ENCODE measurements around the gene RPL37.

- TF ChIP-seq EP300 (IDR thresholded peaks at IDR 0.05; ENCODE audit: borderline replicate concordance) (no peak), FOXM1 (IDR thresholded peaks at IDR 0.05; ENCODE audit: borderline replicate concordance, low read depth) (no peak), TAF1 (IDR thresholded peaks at IDR 0.05; ENCODE audit: low read depth) (no peak), ZBTB7A (IDR thresholded peaks at IDR 0.05; ENCODE audit: low read depth) (no peak), RAD21 (IDR thresholded peaks at IDR 0.05; ENCODE audit: low read depth) (no peak), YY1 (IDR thresholded peaks at IDR 0.05; ENCODE audit: low read depth) (no peak), CREB1 (IDR thresholded peaks at IDR 0.05; ENCODE audit: low read depth) (no peak), EGR1 (IDR thresholded peaks at IDR 0.05) (no peak), CEBPB (IDR thresholded peaks at IDR 0.05) (no peak), USF1 (IDR thresholded peaks at IDR 0.05) (no peak)
- TF ChIP-seq, protein P1, sequence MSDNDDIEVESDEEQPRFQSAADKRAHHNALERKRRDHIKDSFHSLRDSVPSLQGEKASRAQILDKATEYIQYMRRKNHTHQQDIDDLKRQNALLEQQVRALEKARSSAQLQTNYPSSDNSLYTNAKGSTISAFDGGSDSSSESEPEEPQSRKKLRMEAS (IDR thresholded peaks at IDR 0.05): no peak
These were observed 5.1 kb downstream of the RPL37 start for GRCh38 chr5:40829748-40830533.

All from Ishikawa (cell line).